GM19023 (cell line): ENCODE data around the gene B3GNT9.

Experiments used
- ATAC-seq: cut with Tn5 transposase; IDR thresholded peaks from one replicate; pipeline ENCODE4 v1.9.1; 2021; ENCODE audit warnings: mild to moderate bottlenecking, moderate library complexity; ENCODE audit not compliant: unreplicated experiment

The B3GNT9 gene

GRCh38 chr16:67150833-67151396 is at the start of gene B3GNT9:
B3GNT9 (minus strand) TSS chr16:67150998; CDS start chr16:67150485, 513 bp downstream.
- ATAC-seq, result peak; percentile 65

GRCh38 chr16:67200491-67200890 is 49.7 kb upstream of the B3GNT9 start:
- no peak for ATAC-seq

GRCh38 chr16:67199808-67200198 is 49.0 kb upstream of the B3GNT9 start:
- ATAC-seq, result no peak

GRCh38 chr16:67199011-67199807 is 48.4 kb upstream of the B3GNT9 start, which contains the start of gene ELMO3:
ELMO3 (plus strand) TSS chr16:67199131; CDS start chr16:67199327, 196 bp downstream.
- no peak for ATAC-seq

GRCh38 chr16:67198238-67198734 is 47.5 kb upstream of the B3GNT9 start:
- no peak for ATAC-seq

GRCh38 chr16:67197704-67198103 is 46.9 kb upstream of the B3GNT9 start:
- no peak for ATAC-seq

- no peak for ATAC-seq
These were observed 46.1 kb upstream of the B3GNT9 start for GRCh38 chr16:67196881-67197280.

- no peak for ATAC-seq
These were observed 44.9 kb upstream of the B3GNT9 start for GRCh38 chr16:67195676-67196075.

- ATAC-seq, result no peak
These were observed 43.5 kb upstream of the B3GNT9 start for GRCh38 chr16:67194260-67194659.

GRCh38 chr16:67193536-67193935 is 42.7 kb upstream of the B3GNT9 start:
- ATAC-seq, result no peak

GRCh38 chr16:67192781-67193361 is 42.1 kb upstream of the B3GNT9 start:
- ATAC-seq, result no peak

GRCh38 chr16:67191995-67192681 is 41.3 kb upstream of the B3GNT9 start, which contains the start of gene E2F4:
E2F4 (plus strand) TSS chr16:67192155; CDS start chr16:67192228, 73 bp downstream.
- ATAC-seq, result peak; percentile 89

- ATAC-seq, result no peak
These were observed 40.7 kb upstream of the B3GNT9 start for GRCh38 chr16:67191411-67191994.

- ATAC-seq, result no peak
These were observed 39.9 kb upstream of the B3GNT9 start for GRCh38 chr16:67190448-67191399.

- ATAC-seq, result no peak
These were observed 39.2 kb upstream of the B3GNT9 start, which contains the start of gene EXOC3L1 for GRCh38 chr16:67190041-67190440. EXOC3L1 (minus strand) TSS chr16:67190136; CDS start chr16:67189676, 460 bp downstream.

- ATAC-seq, result no peak
These were observed 38.0 kb upstream of the B3GNT9 start for GRCh38 chr16:67188798-67189197.

GRCh38 chr16:67188323-67188722 is 37.5 kb upstream of the B3GNT9 start:
- no peak for ATAC-seq

- no peak for ATAC-seq
These were observed 36.5 kb upstream of the B3GNT9 start for GRCh38 chr16:67187175-67187890.

GRCh38 chr16:67186550-67186950 is 35.8 kb upstream of the B3GNT9 start:
- ATAC-seq, result no peak
